GM21529 (cell line): ENCODE measurements around the gene KLHL29.

Experiments
- ATAC-seq: cut with Tn5 transposase; IDR thresholded peaks from one replicate; pipeline ENCODE4 v1.9.1; 2021; ENCODE audit not compliant: unreplicated experiment

The KLHL29 gene

DNA sequence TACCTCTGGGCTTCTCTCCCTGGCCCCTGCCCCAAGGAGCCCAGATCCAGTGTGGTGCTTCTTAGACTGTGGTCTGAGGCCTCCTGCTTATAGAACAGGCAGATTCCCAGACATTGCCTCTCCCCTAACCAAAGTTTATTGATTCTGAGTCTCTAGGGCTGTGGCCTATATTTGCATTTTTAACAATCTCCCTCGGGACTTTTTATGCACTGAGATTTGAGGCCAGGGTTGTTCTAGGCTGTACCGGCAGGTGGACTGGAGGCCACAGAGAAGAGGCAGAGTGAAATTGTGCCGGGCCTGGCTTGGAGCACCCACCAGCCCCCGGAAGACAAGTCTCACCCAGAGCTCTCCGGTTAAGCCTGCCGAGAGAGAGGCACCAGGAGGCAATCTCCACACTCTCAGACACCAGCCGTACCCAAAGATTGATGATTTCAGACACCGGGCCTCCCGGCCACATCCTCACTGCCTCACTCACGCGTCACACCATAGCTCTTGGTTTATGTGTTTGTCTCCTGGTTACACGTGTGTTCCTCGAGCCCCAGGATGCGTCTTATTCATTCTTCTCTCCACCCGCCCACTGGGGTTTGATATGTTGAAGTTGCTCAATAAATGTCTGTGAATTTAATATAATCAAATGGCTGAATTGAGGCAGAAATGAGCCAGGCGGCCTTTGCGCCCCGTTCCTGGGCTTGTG is 203.7 kb downstream of the KLHL29 start:
- peak; percentile 53 for ATAC-seq

DNA sequence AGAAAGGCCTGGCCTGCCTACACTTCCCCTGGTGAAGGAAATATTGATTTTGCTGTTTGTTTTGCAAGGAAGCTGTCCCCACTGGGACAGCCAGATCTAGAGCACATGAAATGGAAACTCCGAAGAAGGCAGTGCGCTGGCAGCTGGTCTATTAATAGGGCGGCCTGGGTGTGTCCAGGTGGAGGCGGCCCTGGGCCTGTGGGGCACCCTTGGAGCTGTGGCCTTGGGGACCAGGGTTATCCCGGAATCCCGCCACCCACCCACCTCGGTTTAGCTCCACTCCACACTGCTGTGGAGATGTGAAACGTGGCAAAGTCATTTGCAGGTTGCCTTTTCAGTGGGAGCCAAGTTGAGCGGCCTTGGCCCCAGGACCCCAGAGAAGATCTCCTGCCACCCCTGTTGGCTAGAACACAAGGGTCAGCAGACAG is 204.3 kb downstream of the KLHL29 start:
- ATAC-seq: no peak

DNA sequence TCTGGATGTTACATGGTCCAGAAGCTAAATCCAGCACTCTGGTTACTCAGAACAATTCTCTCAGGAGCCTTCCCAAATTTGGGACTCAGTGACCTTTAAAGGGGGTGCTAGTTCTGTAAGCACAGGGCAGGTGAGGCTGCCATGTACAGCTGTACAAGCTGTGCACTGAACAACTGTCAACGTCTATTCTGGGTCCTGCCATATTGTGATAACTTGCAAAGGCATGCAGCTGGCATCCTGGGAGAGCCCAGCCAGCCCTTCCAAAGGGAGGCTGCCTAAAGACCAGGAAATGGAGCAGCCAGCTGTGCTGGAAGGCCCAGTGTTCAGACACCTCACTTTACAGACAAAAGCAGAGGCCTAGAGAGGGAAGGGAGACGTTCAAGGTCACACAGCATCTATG is 204.8 kb downstream of the KLHL29 start:
- ATAC-seq: no peak

DNA sequence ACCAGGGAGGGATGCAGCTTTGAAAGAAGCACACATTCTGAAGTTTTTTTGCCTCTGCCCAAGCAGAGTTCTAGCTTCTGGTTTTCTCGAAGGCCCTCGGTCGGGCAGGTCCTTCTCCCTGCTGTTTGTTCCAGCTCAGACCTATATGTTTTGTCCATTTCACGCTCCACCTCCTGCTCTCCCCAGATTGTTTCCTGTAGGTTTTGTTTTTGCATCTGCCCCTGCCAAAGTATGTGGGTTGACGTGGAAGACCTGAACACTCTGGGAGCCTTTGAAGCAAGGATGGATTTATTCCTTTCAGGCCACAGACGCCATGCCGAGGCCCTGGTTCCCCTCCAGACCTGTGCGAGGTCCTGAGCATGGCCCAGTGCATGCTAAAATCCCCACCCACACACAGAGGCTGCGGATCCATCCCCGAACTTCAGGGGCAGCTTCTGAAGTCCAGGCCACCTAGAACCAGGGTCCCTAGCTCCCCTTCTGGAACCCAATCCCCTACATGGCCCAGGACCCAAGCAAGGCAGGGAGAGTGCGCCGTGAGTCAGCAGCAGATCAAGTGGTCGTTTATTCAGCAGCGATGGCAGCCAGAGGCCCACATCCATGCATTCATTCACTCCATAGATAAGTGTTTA is 205.4 kb downstream of the KLHL29 start:
- no peak for ATAC-seq

DNA sequence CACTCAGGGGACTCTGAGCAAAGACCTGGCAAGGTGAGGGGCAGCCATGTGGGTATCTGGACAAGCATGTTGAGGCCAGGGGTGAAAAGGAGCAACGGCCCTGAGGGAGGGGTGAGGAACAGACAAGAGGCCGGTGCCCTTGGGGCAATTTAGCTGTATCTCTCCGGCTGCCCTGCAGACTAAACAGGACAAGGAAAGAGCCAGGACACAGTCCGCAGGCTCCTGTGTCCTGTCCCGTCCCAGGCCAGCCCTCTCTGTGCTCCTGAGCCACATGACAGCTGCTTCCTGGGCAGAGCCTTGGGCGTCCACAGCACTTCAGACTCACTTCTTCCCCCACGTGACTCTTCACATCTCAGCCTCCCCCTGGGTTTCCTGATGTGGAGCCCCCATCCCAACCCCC is 206.1 kb downstream of the KLHL29 start:
- ATAC-seq: no peak

DNA sequence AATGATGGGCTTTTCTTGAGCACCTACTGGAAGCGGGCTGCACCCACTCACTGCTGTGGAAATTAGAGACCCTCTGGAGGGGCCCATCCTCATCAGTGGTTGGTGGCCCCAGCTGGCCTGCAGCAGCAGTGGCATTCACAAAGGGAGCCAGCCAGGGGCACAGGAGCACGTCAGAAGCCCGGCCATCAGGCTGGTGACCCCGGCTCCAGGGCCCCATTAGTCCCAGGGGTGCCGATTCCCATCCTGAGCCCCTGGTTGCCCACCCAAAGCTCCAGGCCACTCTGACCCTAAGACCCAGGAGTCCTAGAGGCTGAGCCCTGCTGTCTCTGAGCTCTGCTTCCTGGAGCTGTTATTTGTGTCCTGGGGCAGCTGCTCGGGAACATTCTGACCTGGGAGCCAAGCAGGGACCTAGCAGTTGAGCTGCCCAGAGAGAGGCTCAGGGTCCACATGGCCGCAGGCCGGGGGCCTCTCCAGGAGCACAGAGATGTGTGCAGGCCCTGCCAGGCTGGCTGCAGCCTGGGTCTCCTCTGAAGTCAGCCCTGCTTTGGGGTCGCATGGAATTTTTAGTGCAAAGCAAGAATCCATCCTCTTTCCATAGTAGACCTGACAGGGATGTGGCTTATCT is 207.2 kb downstream of the KLHL29 start:
- no peak for ATAC-seq

- no peak for ATAC-seq
Measured at GRCh38 chr2:23592898-23593751, 208.1 kb downstream of the KLHL29 start.

- no peak for ATAC-seq
Measured at GRCh38 chr2:23593752-23594459, 208.9 kb downstream of the KLHL29 start.

GRCh38 chr2:23594460-23594825 is 209.5 kb downstream of the KLHL29 start:
- no peak for ATAC-seq

- ATAC-seq: no peak
Measured at GRCh38 chr2:23595021-23595420, 210.0 kb downstream of the KLHL29 start.

DNA sequence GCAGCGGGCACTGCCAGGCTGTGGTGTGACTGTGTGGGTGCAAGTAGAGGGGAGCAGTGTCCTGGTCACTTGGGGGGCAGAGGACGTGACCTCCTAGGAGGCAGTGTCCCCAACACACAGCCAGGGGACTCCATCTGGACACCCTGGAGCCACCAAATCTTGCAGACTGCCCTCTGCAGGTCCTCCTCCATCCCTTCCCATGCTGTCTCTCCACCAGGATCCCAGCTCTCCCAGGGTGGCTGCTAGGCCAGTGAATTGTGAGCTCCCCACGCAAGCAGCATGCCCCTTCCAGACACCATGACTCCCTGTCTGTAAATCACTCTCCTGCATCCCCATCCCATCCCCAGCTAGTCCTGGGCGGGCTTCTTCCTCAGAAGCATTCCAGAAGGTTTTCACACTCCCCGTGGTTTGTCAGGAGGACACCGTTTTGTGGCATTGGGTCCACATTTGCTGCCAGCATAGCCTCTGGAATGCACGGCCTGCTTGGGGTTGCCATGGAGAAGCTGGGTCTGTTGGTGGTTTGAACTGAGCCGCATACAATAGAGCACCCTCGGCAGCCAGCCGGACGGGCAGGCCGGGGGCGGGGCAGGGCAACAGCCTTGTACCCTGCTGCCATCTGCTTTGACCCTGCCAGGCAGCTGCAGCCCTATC is 210.7 kb downstream of the KLHL29 start:
- ATAC-seq: no peak

- ATAC-seq: no peak
Measured at GRCh38 chr2:23596316-23596885, 211.4 kb downstream of the KLHL29 start.

- no peak for ATAC-seq
Measured at GRCh38 chr2:23597687-23598086, 212.7 kb downstream of the KLHL29 start.

DNA sequence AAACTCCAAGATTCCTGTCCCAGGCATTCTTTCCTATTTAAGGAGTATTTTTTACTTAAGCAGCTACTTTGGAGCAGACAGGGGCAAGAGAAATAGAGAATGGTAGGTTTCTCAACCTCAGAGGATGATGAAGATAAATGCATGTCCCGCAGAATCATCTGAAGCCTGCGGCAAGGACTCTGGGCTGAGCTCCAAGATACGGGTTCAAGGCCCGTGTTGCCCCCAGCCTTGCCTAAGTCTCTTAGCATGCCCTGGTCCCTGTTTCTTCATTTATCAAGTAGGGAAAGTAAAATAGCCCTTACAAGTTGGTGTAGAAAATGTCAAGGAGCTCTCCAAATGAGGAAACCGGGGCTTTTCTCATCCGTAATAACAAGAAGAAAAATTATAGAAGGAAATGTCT is 214.0 kb downstream of the KLHL29 start:
- no peak for ATAC-seq

- no peak for ATAC-seq
Measured at GRCh38 chr2:23599667-23600066, 214.7 kb downstream of the KLHL29 start.

GRCh38 chr2:23600346-23600745 is 215.4 kb downstream of the KLHL29 start:
- ATAC-seq: no peak

- ATAC-seq: no peak
Measured at GRCh38 chr2:23601301-23601965, 216.5 kb downstream of the KLHL29 start.

DNA sequence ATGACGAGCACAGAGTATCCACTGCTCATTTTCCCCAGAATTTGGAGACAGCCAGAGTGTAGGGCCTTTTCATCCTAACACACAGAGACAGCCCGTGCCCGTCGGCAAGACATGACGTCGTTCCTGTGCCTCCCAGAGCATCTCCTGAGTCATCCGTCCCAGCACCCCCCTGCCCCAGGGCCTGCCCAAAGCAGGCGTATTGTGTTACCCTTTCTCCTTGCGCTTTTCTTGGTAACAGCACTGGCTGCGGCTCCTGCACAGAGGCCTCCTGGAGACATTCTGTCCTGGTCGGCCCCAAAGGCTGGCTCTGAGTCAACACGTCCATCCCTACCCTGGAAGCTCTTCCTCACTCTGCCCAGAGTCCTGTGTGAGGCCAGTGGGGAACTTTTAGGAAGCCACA is 217.1 kb downstream of the KLHL29 start:
- no peak for ATAC-seq

DNA sequence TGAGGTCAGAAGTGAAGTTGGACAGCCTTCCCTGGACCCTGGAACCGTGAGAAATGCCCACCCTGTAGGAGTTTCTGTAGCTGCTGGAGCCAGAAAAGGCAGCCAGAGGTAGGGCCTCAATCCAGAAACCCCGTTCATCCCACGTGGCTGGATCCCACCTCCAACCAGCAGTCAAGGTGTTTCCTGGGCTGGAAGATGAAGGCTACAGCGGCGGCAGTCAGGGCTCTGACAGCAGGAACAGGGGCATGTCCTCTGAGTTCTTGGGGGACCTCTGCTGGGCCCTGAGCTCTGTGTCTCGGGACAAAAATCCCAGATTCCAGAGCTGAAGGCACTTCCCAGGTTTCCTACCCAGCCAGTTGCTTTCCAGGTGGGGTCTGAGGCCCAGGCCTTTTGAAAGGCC is 218.2 kb downstream of the KLHL29 start:
- no peak for ATAC-seq

DNA sequence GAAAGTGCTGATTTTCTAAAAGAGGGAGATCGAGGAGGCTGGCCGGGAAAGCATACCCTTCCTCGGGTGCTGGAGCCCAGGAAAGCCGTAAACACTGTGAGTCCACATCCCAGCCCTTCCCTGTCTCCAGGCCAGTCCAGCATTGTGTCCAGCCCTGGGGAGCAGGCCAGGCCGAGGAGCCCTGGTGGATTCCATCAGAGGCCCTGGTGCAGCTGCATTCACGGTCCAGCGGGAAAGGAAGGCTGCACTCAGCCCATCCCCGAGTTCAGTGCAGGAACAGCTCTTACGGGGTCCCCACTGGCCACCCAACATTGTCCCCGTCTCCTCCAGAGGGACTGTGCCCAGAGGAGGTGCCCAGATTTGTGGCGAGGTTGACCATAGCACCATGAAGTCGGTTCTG is 218.6 kb downstream of the KLHL29 start:
- no peak for ATAC-seq
